Measurements from ENCODE around the gene SRD5A1. TPM values are rescaled to one million over a fixed set of nuclear protein-coding genes. Genes with fewer than 3 reads are reported as not detected.

SRD5A1 gene
- total RNA-seq, 4 donors from 2014 or later: 34.1 to 126 (median 80.1) TPM

DNA sequence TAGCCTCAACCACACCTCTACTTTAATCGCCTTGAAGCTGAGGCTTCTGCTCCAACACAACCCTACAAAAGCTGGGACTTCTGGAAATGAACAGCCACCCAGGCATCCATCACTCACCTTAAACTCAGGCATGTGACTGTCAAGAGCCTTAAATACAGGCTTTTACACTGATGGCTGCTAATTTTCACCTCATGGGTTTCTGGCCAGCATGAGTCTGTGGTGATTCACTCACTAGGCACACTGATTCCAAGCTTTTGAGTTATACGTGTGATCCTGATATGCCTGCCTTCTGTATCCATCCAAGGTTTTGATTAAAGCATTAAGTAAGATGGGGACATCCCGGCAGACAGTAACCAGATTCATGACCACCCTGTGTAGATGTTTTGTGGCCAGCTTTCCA is 9.3 kb upstream of the SRD5A1 start:
- intact Hi-C loops (cut with DNase I): no loop called here
- Histone ChIP-seq H3K36me3 (peaks cover 8 to 99% (median 36%) of the 10 kb centered on the region in 3 donors), H3K27me3 (no peaks in the 10 kb centered on the region), H3K9me3 (peaks cover 0 to 4% (median 0%) of the 10 kb centered on the region in 3 donors), H3K4me3 (no peak overlapping the region), H3K27ac (no peak overlapping the region), H3K4me1 (no peaks in the 10 kb centered on the region)
- TF ChIP-seq POLR2A (IDR thresholded peaks at IDR 0.05): no peak
- TF ChIP-seq, protein P1, sequence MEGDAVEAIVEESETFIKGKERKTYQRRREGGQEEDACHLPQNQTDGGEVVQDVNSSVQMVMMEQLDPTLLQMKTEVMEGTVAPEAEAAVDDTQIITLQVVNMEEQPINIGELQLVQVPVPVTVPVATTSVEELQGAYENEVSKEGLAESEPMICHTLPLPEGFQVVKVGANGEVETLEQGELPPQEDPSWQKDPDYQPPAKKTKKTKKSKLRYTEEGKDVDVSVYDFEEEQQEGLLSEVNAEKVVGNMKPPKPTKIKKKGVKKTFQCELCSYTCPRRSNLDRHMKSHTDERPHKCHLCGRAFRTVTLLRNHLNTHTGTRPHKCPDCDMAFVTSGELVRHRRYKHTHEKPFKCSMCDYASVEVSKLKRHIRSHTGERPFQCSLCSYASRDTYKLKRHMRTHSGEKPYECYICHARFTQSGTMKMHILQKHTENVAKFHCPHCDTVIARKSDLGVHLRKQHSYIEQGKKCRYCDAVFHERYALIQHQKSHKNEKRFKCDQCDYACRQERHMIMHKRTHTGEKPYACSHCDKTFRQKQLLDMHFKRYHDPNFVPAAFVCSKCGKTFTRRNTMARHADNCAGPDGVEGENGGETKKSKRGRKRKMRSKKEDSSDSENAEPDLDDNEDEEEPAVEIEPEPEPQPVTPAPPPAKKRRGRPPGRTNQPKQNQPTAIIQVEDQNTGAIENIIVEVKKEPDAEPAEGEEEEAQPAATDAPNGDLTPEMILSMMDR (IDR thresholded peaks at IDR 0.05): no peak
- DNase-seq: no peak
- WGBS, 2 donors: 88 to 96% methylated on average over 3 of the region's 3 CpGs

DNA sequence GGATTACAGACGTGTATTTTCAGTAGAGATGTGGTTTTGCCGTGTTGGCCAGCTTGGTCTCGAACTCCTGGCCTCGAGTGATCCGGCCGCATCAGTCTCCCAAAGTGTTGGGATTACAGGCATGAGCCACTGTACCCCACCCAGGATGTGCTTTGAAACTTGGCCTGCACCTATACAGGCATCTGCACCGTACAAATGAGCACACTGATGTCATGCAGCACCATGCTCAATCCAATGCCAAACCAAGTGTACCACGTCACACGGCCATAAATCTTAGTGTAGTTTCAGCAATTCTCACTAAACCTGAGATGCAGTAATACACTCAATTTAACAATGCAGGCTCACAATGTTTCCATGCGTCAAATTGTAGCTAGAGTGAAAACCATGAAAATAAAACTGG is 6.7 kb upstream of the SRD5A1 start:
- intact Hi-C loops (cut with DNase I): no loop called here
- 77 to 87% methylated on average over 4 to 10 of the region's 10 CpGs for WGBS, 2 donors
- no peak for DNase-seq
- Histone ChIP-seq H3K4me3 (no peak overlapping the region), H3K9me3 (peaks cover 0 to 4% (median 0%) of the 10 kb centered on the region in 3 donors), H3K27ac (no peak overlapping the region), H3K27me3 (no peaks in the 10 kb centered on the region), H3K36me3 (peaks cover 0 to 99% (median 39%) of the 10 kb centered on the region in 3 donors), H3K4me1 (peaks cover 2 to 19% (median 4%) of the 10 kb centered on the region in 3 donors)
- TF ChIP-seq, protein P1 (IDR thresholded peaks at IDR 0.05): no peak
- no peak for TF ChIP-seq POLR2A (IDR thresholded peaks at IDR 0.05)

DNA sequence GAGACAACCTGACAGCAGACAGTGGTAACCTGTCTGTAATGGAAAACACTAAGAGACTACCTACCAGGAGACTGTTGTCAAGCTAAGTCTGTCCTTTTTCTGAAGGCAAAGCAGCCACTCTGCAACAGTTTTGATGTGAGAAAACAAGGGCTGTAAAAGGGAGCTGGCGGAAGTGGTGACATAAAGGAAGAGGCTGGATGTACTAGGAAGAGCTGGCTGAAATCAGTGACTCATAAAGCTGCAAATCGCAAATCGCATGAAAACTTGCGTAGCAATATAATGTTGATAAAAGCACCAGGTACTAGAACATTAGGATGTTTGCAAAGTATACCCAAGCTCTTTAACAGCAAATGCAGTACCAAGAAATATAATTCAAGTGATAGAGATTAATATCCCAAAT is 1.8 kb upstream of the SRD5A1 start:
- Histone ChIP-seq H3K27me3 (no peaks in the 10 kb centered on the region), H3K9me3 (no peaks in the 10 kb centered on the region), H3K4me1 (peaks cover 10 to 55% (median 11%) of the 10 kb centered on the region in 3 donors), H3K4me3 (peak overlapping the region in 1 of 4 donors; percentile 83), H3K27ac (no peak overlapping the region), H3K36me3 (peaks cover 0 to 50% (median 19%) of the 10 kb centered on the region in 3 donors)
- DNase-seq: no peak
- TF ChIP-seq POLR2A (IDR thresholded peaks at IDR 0.05): no peak
- TF ChIP-seq, protein P1 (IDR thresholded peaks at IDR 0.05): no peak
- intact Hi-C loops (cut with DNase I): no loop called here
- WGBS, 2 donors: 75 to 86% methylated on average over 4 of the region's 4 CpGs

DNA sequence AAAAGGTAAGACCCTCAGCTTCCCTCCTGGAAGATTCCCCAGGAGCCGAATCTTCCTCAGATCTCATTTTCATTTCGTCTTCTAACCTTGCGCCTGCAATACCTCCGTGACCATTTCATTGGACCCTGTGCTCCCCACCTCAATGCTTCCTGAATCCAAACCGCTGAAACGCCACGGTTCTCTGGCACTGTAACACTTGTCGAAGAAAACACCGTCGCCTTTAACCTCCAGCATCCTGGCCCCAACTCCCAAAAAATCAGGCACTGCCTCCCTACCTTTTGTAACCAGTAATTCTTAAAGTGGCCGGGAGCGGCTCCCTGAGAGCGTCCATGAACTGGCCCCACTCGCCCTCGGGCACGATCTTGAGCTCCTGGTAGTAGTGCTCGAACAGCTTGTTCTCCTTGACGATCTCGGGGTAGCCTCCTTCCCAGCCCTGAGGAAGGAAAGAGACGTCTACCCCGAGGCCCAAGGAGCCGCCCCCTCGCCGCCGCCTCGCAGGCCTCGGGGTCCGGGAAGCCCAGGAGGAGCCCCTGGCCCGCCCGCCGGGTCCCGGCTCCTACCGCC is 834 bp upstream of the SRD5A1 start:
- DNase-seq: no peak
- H3K9me3 ChIP-seq: no peaks in the 10 kb centered on the region
- H3K36me3 ChIP-seq: peaks cover 0 to 42% (median 19%) of the 10 kb centered on the region in 3 donors
- H3K4me1 ChIP-seq: peaks cover 18 to 65% (median 21%) of the 10 kb centered on the region in 3 donors
- TF ChIP-seq, protein P1 (IDR thresholded peaks at IDR 0.05): no peak
- TF ChIP-seq POLR2A (IDR thresholded peaks at IDR 0.05): no peak
- peak overlapping the region; percentile 82 to 94 (median 86) for H3K4me3 ChIP-seq
- WGBS, 2 donors: 0 to 1% methylated on average over 8 to 13 of the region's 33 CpGs
- H3K27me3 ChIP-seq: no peaks in the 10 kb centered on the region
- H3K27ac ChIP-seq: peak overlapping the region; percentile 88 to 96 (median 91)
- intact Hi-C loops (cut with DNase I): no loop called here

DNA sequence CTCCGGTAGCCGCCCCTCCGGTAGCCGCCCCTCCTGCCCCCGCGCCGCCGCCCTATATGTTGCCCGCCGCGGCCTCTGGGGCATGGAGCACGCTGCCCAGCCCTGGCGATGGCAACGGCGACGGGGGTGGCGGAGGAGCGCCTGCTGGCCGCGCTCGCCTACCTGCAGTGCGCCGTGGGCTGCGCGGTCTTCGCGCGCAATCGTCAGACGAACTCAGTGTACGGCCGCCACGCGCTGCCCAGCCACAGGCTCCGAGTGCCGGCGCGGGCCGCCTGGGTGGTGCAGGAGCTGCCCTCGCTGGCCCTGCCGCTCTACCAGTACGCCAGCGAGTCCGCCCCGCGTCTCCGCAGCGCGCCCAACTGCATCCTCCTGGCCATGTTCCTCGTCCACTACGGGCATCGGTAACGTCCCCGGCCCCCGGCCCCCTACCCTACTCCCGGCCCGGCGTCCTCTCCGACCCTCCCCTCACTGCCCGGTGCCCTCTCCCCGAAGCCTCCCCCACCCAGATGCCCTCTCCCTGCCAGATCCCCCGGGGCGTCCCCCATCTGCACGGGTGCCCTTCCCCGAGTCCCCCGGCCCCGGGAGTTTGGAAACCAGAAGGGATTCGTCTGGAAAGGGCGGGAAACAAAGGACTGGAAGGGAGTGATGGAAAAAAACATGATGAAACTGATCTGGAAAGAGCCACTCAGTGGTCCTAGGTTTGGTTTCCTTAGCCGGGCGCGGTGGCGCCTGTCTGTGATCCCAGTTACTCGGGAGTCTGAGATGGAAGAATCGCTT is 417 bp downstream of the SRD5A1 start:
- H3K4me1 ChIP-seq: peaks cover 18 to 78% (median 28%) of the 10 kb centered on the region in 3 donors
- H3K4me3 ChIP-seq: peak overlapping the region; percentile 82 to 94 (median 86)
- H3K9me3 ChIP-seq: no peaks in the 10 kb centered on the region
- TF ChIP-seq, protein P1 (IDR thresholded peaks at IDR 0.05): peak in 2 of 6 experiments; percentile 8 to 23
- peak in 2 of 4 donors; percentile 57 to 82 for TF ChIP-seq POLR2A (IDR thresholded peaks at IDR 0.05)
- intact Hi-C loops (cut with DNase I): no loop called here
- no peaks in the 10 kb centered on the region for H3K27me3 ChIP-seq
- DNase-seq: no peak
- H3K36me3 ChIP-seq: peaks cover 0 to 29% (median 13%) of the 10 kb centered on the region in 3 donors
- 0 to 2% methylated on average over 7 to 17 of the region's 75 CpGs for WGBS, 2 donors
- H3K27ac ChIP-seq: peak overlapping the region; percentile 88 to 96 (median 91)
